ENCODE measurements around the gene ATR.

The ATR gene

GRCh38 chr3:142492184-142492583 lies 86.3 kb downstream of the ATR start (continued):
- TF ChIP-seq, protein P1, sequence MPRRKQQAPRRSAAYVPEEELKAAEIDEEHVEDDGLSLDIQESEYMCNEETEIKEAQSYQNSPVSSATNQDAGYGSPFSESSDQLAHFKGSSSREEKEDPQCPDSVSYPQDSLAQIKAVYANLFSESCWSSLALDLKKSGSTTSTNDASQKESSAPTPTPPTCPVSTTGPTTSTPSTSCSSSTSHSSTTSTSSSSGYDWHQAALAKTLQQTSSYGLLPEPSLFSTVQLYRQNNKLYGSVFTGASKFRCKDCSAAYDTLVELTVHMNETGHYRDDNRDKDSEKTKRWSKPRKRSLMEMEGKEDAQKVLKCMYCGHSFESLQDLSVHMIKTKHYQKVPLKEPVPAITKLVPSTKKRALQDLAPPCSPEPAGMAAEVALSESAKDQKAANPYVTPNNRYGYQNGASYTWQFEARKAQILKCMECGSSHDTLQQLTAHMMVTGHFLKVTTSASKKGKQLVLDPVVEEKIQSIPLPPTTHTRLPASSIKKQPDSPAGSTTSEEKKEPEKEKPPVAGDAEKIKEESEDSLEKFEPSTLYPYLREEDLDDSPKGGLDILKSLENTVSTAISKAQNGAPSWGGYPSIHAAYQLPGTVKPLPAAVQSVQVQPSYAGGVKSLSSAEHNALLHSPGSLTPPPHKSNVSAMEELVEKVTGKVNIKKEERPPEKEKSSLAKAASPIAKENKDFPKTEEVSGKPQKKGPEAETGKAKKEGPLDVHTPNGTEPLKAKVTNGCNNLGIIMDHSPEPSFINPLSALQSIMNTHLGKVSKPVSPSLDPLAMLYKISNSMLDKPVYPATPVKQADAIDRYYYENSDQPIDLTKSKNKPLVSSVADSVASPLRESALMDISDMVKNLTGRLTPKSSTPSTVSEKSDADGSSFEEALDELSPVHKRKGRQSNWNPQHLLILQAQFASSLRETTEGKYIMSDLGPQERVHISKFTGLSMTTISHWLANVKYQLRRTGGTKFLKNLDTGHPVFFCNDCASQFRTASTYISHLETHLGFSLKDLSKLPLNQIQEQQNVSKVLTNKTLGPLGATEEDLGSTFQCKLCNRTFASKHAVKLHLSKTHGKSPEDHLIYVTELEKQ (tag by site-specific recombination; IDR thresholded peaks at IDR 0.05; ENCODE audit: borderline replicate concordance), result no peak

GRCh38 chr3:142489572-142490323 lies 88.8 kb downstream of the ATR start:
- Histone ChIP-seq H3K36me3 (ENCODE audit: control insufficient read depth in 2 of 2, insufficient read depth in 1 of 2, low read length in 2 of 2) (peaks cover 0 to 66% of the 10 kb centered on the region in 2 experiments), H3K4me1 (ENCODE audit: control insufficient read depth, insufficient read depth, low read length) (no peaks in the 10 kb centered on the region), H3K27ac (ENCODE audit: extremely low read depth, low read depth, low read length) (no peak overlapping the region), H3K9me3 (ENCODE audit: control insufficient read depth, insufficient read depth, low read depth, low read length) (no peaks in the 10 kb centered on the region), H3K4me3 (ENCODE audit: low read depth, low read length) (no peak overlapping the region)
- ChIA-PET POLR2A (no interaction called here), CTCF (no interaction called here)
- TF ChIP-seq ZNF777 (tag by site-specific recombination; IDR thresholded peaks at IDR 0.05; ENCODE audit: borderline replicate concordance), result no peak
- TF ChIP-seq ZNF423 (tag by site-specific recombination; IDR thresholded peaks at IDR 0.05), result no peak
- no peak for TF ChIP-seq ZNF704 (tag by site-specific recombination; IDR thresholded peaks at IDR 0.05)
- TF ChIP-seq, protein P2, sequence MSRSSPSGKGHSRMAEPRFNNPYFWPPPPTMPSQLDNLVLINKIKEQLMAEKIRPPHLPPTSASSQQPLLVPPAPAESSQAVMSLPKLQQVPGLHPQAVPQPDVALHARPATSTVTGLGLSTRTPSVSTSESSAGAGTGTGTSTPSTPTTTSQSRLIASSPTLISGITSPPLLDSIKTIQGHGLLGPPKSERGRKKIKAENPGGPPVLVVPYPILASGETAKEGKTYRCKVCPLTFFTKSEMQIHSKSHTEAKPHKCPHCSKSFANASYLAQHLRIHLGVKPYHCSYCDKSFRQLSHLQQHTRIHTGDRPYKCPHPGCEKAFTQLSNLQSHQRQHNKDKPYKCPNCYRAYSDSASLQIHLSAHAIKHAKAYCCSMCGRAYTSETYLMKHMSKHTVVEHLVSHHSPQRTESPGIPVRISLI (tag by site-specific recombination; IDR thresholded peaks at IDR 0.05), result no peak
- TF ChIP-seq, protein P3, sequence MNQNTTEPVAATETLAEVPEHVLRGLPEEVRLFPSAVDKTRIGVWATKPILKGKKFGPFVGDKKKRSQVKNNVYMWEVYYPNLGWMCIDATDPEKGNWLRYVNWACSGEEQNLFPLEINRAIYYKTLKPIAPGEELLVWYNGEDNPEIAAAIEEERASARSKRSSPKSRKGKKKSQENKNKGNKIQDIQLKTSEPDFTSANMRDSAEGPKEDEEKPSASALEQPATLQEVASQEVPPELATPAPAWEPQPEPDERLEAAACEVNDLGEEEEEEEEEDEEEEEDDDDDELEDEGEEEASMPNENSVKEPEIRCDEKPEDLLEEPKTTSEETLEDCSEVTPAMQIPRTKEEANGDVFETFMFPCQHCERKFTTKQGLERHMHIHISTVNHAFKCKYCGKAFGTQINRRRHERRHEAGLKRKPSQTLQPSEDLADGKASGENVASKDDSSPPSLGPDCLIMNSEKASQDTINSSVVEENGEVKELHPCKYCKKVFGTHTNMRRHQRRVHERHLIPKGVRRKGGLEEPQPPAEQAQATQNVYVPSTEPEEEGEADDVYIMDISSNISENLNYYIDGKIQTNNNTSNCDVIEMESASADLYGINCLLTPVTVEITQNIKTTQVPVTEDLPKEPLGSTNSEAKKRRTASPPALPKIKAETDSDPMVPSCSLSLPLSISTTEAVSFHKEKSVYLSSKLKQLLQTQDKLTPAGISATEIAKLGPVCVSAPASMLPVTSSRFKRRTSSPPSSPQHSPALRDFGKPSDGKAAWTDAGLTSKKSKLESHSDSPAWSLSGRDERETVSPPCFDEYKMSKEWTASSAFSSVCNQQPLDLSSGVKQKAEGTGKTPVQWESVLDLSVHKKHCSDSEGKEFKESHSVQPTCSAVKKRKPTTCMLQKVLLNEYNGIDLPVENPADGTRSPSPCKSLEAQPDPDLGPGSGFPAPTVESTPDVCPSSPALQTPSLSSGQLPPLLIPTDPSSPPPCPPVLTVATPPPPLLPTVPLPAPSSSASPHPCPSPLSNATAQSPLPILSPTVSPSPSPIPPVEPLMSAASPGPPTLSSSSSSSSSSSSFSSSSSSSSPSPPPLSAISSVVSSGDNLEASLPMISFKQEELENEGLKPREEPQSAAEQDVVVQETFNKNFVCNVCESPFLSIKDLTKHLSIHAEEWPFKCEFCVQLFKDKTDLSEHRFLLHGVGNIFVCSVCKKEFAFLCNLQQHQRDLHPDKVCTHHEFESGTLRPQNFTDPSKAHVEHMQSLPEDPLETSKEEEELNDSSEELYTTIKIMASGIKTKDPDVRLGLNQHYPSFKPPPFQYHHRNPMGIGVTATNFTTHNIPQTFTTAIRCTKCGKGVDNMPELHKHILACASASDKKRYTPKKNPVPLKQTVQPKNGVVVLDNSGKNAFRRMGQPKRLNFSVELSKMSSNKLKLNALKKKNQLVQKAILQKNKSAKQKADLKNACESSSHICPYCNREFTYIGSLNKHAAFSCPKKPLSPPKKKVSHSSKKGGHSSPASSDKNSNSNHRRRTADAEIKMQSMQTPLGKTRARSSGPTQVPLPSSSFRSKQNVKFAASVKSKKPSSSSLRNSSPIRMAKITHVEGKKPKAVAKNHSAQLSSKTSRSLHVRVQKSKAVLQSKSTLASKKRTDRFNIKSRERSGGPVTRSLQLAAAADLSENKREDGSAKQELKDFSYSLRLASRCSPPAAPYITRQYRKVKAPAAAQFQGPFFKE (tag by site-specific recombination; IDR thresholded peaks at IDR 0.05; ENCODE audit: borderline replicate concordance), result no peak
- TF ChIP-seq ZNF341 (tag by site-specific recombination; IDR thresholded peaks at IDR 0.05; ENCODE audit: low read depth), result no peak
- TF ChIP-seq GLI2 (tag by site-specific recombination; IDR thresholded peaks at IDR 0.05; ENCODE audit: borderline replicate concordance, low read depth), result no peak
- no peak for TF ChIP-seq ZFP37 (tag by site-specific recombination; IDR thresholded peaks at IDR 0.05)
- no peak for TF ChIP-seq ZBTB49 (tag by site-specific recombination; IDR thresholded peaks at IDR 0.05; ENCODE audit: low read depth)

Data from HEK293 (cell line).